Mesothelial cell of epicardium (in vitro differentiated cells): ENCODE results near the gene HBS1L. TPM values are rescaled to one million over a fixed set of nuclear protein-coding genes. Genes with fewer than 3 reads are reported as not detected.

Source experiments
- DNase-seq, 2 experiments: peaks; one replicate each; pipeline ENCODE4 v3.0.0; 2021; ENCODE audit warnings: low spot score in 2 of 2; ENCODE audit not compliant: unreplicated experiment in 2 of 2
- H3K27ac Mint-ChIP-seq: 2 replicates; pipeline ENCODE4 v1.8.0; 2021; ENCODE audit warnings: mixed read lengths
- H3K27me3 Mint-ChIP-seq: 2 replicates; pipeline ENCODE4 v1.8.0; 2021; ENCODE audit warnings: low read depth, mixed read lengths
- H3K36me3 Mint-ChIP-seq: 2 replicates; pipeline ENCODE4 v1.8.0; 2021; ENCODE audit warnings: mixed read lengths
- H3K4me1 Mint-ChIP-seq: 2 replicates; pipeline ENCODE4 v1.8.0; 2021; ENCODE audit warnings: mixed read lengths
- H3K4me3 Mint-ChIP-seq: 2 replicates; pipeline ENCODE4 v1.8.0; 2021; ENCODE audit warnings: mild to moderate bottlenecking, moderate library complexity, mixed read lengths
- H3K9me3 Mint-ChIP-seq: 2 replicates; pipeline ENCODE4 v1.8.0; 2021; ENCODE audit warnings: mixed read lengths
- total RNA-seq: library from RNA; stranded (reverse); gene quantifications from 3 replicates; pipeline ENCODE4 v1.2.1, GENCODE V29; 2021
- TF ChIP-seq, protein P1 (sequence below): fragments of 200-600 bp; sonication (generic); IDR thresholded peaks from one replicate; pipeline ENCODE4 v1.5.0; 2021; ENCODE audit warnings: antibody characterized with exemption; ENCODE audit not compliant: unreplicated experiment

The HBS1L gene
- total RNA-seq, 1 donor from 2014 or later = 75.7 TPM

DNA sequence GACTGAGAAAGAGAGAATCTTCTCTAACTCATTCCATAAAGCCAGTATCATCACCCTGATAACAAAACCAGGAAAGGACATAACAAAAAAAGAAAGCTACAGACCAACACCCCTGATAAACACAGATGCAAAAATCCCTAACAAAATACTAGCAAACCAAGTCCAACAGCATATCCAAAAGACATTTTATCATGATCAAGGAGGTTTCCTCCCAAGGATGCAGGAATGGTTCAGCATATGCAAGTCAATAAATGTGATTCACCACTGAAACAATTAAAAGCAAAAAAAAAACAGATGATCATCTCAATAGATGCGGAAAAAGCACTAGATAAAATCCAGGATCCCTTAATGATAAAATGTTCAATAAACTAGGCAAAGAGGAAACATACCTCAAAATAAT lies 80.3 kb downstream of the HBS1L start:
- Mint-ChIP-seq H3K27ac (no peak overlapping the region), H3K4me1 (no peaks in the 10 kb centered on the region), H3K36me3 (peaks cover 48% of the 10 kb centered on the region), H3K9me3 (peaks cover 25% of the 10 kb centered on the region), H3K27me3 (no peaks in the 10 kb centered on the region), H3K4me3 (no peak overlapping the region)
- TF ChIP-seq, protein P1, sequence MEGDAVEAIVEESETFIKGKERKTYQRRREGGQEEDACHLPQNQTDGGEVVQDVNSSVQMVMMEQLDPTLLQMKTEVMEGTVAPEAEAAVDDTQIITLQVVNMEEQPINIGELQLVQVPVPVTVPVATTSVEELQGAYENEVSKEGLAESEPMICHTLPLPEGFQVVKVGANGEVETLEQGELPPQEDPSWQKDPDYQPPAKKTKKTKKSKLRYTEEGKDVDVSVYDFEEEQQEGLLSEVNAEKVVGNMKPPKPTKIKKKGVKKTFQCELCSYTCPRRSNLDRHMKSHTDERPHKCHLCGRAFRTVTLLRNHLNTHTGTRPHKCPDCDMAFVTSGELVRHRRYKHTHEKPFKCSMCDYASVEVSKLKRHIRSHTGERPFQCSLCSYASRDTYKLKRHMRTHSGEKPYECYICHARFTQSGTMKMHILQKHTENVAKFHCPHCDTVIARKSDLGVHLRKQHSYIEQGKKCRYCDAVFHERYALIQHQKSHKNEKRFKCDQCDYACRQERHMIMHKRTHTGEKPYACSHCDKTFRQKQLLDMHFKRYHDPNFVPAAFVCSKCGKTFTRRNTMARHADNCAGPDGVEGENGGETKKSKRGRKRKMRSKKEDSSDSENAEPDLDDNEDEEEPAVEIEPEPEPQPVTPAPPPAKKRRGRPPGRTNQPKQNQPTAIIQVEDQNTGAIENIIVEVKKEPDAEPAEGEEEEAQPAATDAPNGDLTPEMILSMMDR = no peak
- no peak for DNase-seq

DNA sequence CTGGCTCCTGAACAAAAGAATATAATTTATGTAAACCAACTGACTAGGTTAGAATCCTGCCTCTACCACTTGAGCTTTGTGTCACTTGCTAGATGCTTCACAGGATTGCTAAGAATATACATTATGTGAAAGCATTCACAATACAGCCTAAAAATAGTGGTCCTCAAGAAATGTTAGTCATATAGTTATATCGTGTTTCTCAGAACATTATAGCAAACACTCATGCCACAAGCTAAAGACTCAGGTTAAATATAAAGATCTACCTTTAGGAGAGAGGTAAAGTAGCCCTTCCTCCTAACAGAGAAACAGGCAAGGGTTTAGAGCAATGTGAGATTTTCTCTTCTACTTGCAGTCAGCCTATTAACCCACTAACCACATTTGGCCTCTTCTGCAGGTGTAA lies 86.9 kb downstream of the HBS1L start:
- H3K4me3 Mint-ChIP-seq = no peak overlapping the region
- TF ChIP-seq, protein P1 = no peak
- H3K4me1 Mint-ChIP-seq = peaks cover 2% of the 10 kb centered on the region
- no peaks in the 10 kb centered on the region for H3K9me3 Mint-ChIP-seq
- H3K27ac Mint-ChIP-seq = no peak overlapping the region
- peaks cover 35% of the 10 kb centered on the region for H3K36me3 Mint-ChIP-seq
- H3K27me3 Mint-ChIP-seq = no peaks in the 10 kb centered on the region
- no peak for DNase-seq

- H3K36me3 Mint-ChIP-seq = peaks cover 56% of the 10 kb centered on the region
- TF ChIP-seq, protein P1 = no peak
- no peak overlapping the region for H3K4me3 Mint-ChIP-seq
- H3K9me3 Mint-ChIP-seq = peaks cover 17% of the 10 kb centered on the region
- peaks cover 2% of the 10 kb centered on the region for H3K4me1 Mint-ChIP-seq
- no peaks in the 10 kb centered on the region for H3K27me3 Mint-ChIP-seq
- no peak overlapping the region for H3K27ac Mint-ChIP-seq
- no peak for DNase-seq
These were observed 90.0 kb downstream of the HBS1L start for GRCh38 chr6:134964451-134965203.

DNA sequence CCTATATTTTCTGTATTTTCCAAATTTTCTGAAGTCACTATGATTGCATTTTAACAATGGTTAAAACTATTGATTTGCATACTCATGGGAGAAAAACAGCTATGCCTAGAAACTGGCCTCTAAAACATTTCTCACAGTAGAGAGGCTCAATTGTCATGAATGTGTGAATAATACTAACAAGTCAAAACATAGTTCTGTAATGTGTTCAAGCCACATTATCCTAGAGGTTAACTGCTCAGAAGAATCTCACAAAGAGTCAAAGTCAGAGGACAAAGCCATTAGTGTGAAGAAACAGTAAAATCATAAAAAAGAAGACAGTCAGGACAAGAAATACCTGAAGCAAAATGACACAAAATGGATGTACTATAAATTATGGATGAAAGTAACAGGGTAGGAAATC lies 92.2 kb downstream of the HBS1L start:
- H3K9me3 Mint-ChIP-seq = peaks cover 35% of the 10 kb centered on the region
- no peaks in the 10 kb centered on the region for H3K27me3 Mint-ChIP-seq
- H3K27ac Mint-ChIP-seq = no peak overlapping the region
- peaks cover 57% of the 10 kb centered on the region for H3K36me3 Mint-ChIP-seq
- H3K4me1 Mint-ChIP-seq = peaks cover 2% of the 10 kb centered on the region
- no peak overlapping the region for H3K4me3 Mint-ChIP-seq
- TF ChIP-seq, protein P1 = no peak
- no peak for DNase-seq

GRCh38 chr6:134961366-134961765 lies 93.3 kb downstream of the HBS1L start:
- Mint-ChIP-seq H3K27me3 (no peaks in the 10 kb centered on the region), H3K36me3 (peaks cover 57% of the 10 kb centered on the region), H3K9me3 (peaks cover 38% of the 10 kb centered on the region), H3K4me3 (no peak overlapping the region), H3K4me1 (peaks cover 2% of the 10 kb centered on the region), H3K27ac (no peak overlapping the region)
- TF ChIP-seq, protein P1 = no peak
- no peak for DNase-seq

DNA sequence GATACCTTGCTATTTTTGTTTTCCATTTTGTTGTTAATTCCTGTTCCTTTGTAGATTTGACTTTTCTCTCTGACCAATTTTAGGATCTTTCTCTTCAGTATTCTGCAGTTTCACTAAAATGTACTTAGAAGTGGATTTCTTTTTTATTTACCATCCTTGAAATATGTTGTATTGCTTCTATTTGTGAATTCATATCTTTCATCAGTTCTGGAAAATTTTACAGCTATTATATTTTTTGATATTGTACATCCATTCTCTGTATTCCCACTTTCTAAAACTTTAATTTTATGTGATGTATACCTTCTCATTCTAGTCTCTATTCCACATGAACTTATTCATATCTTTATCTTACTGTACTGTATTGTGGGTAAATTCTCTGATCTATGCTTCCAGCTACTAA lies 95.0 kb downstream of the HBS1L start:
- TF ChIP-seq, protein P1 = no peak
- Mint-ChIP-seq H3K36me3 (peaks cover 49% of the 10 kb centered on the region), H3K27me3 (no peaks in the 10 kb centered on the region), H3K9me3 (peaks cover 42% of the 10 kb centered on the region), H3K27ac (no peak overlapping the region), H3K4me1 (no peaks in the 10 kb centered on the region), H3K4me3 (no peak overlapping the region)
- DNase-seq = no peak
